ENCODE measurements around the gene PSMD13. TPM values are rescaled to one million over a fixed set of nuclear protein-coding genes. Genes with fewer than 3 reads are reported as not detected.
"Not testable (repeated sequence)": the region's sequence is repeated elsewhere in the genome, so short reads cannot be mapped to it uniquely, and the experiment has no call there.

Gene PSMD13
- polyA plus RNA-seq, 1 donor (not counting 4 experiments of a cell fraction or from before 2014, with no cell fraction given): 184 TPM

- FAIRE-seq: no peak
- dilution Hi-C loops (cut with MboI; ENCODE audit: extremely low pct_ligation_motif_present, low sequenced_read_pairs): no loop called here
Measured at GRCh38 chr11:217704-218103, 19.1 kb upstream of the PSMD13 start.

GRCh38 chr11:218815-219593, 17.8 kb upstream of the PSMD13 start:
- H3K9ac ChIP-seq (ENCODE audit: control insufficient read depth, extremely low read depth, insufficient read depth, low read length): no peak overlapping the region
- H3K4me1 ChIP-seq (ENCODE audit: control insufficient read depth, extremely low read depth, insufficient read depth, low read length): peaks cover 7% of the 10 kb centered on the region
- H4K20me1 ChIP-seq (ENCODE audit: control insufficient read depth, extremely low read depth, insufficient read depth, low read length): peaks cover 3% of the 10 kb centered on the region
- H3K9me3 ChIP-seq (ENCODE audit: control insufficient read depth, low read depth, low read length): no peaks in the 10 kb centered on the region
- H2AFZ ChIP-seq (ENCODE audit: control insufficient read depth, low read length): no peak overlapping the region
- no peaks in the 10 kb centered on the region for H3K79me2 ChIP-seq (ENCODE audit: control insufficient read depth, insufficient read depth, low read length)
- dilution Hi-C loops (cut with MboI; ENCODE audit: extremely low pct_ligation_motif_present, low sequenced_read_pairs): no loop called here
- TF ChIP-seq EZH2 (IDR thresholded peaks at IDR 0.05; ENCODE audit: low read length) (no peak), CTCF (optimal IDR thresholded peaks at IDR 0.05 in 1 of 3, IDR thresholded peaks at IDR 0.05 in 1 of 3, conservative IDR thresholded peaks at IDR 0.05 in 1 of 3; ENCODE audit: extremely low read depth in 1 of 3, insufficient read depth in 2 of 3, low read length in 3 of 3) (no peak)
- FAIRE-seq (no peak), DNase-seq (ENCODE audit: low read depth, low spot score) (no peak)
- no peak overlapping the region for H3K4me2 ChIP-seq (ENCODE audit: control insufficient read depth, extremely low read depth, insufficient read depth, low read depth, low read length)
- H3K4me3 ChIP-seq (ENCODE audit: control insufficient read depth in 2 of 3, extremely low read depth in 1 of 3, insufficient read depth in 2 of 3, low read depth in 1 of 3, low read length in 3 of 3): no peak overlapping the region
- no peaks in the 10 kb centered on the region for H3K27me3 ChIP-seq (ENCODE audit: control insufficient read depth, extremely low read depth, insufficient read depth, low read length)
- H3K9me1 ChIP-seq (ENCODE audit: control insufficient read depth, extremely low read depth, insufficient read depth, low read length): no peaks in the 10 kb centered on the region
- peaks cover 11 to 20% of the 10 kb centered on the region in 2 experiments for H3K36me3 ChIP-seq (ENCODE audit: control insufficient read depth in 2 of 2, extremely low read depth in 1 of 2, insufficient read depth in 2 of 2, low read length in 2 of 2)
- no peak overlapping the region for H3K27ac ChIP-seq (ENCODE audit: control insufficient read depth, insufficient read depth, low read length)

More at GRCh38 chr11:217704-218103, 19.1 kb upstream of the PSMD13 start:
- H3K9me3 ChIP-seq (ENCODE audit: control insufficient read depth, low read depth, low read length): no peaks in the 10 kb centered on the region
- H4K20me1 ChIP-seq (ENCODE audit: control insufficient read depth, extremely low read depth, insufficient read depth, low read length): peaks cover 3% of the 10 kb centered on the region
- TF ChIP-seq CTCF (optimal IDR thresholded peaks at IDR 0.05 in 1 of 3, IDR thresholded peaks at IDR 0.05 in 1 of 3, conservative IDR thresholded peaks at IDR 0.05 in 1 of 3; ENCODE audit: extremely low read depth in 1 of 3, insufficient read depth in 2 of 3, low read length in 3 of 3): no peak
- TF ChIP-seq EZH2 (IDR thresholded peaks at IDR 0.05; ENCODE audit: low read length): no peak
- no peak overlapping the region for H3K4me3 ChIP-seq (ENCODE audit: control insufficient read depth in 2 of 3, extremely low read depth in 1 of 3, insufficient read depth in 2 of 3, low read depth in 1 of 3, low read length in 3 of 3)
- peaks cover 5% of the 10 kb centered on the region for H3K4me1 ChIP-seq (ENCODE audit: control insufficient read depth, extremely low read depth, insufficient read depth, low read length)
- H3K79me2 ChIP-seq (ENCODE audit: control insufficient read depth, insufficient read depth, low read length): peaks cover 4% of the 10 kb centered on the region
- H3K27me3 ChIP-seq (ENCODE audit: control insufficient read depth, extremely low read depth, insufficient read depth, low read length): no peaks in the 10 kb centered on the region
- no peak for DNase-seq (ENCODE audit: low read depth, low spot score)
- no peak overlapping the region for H2AFZ ChIP-seq (ENCODE audit: control insufficient read depth, low read length)
- H3K27ac ChIP-seq (ENCODE audit: control insufficient read depth, insufficient read depth, low read length): no peak overlapping the region
- H3K4me2 ChIP-seq (ENCODE audit: control insufficient read depth, extremely low read depth, insufficient read depth, low read depth, low read length): no peak overlapping the region
- peaks cover 20 to 31% of the 10 kb centered on the region in 2 experiments for H3K36me3 ChIP-seq (ENCODE audit: control insufficient read depth in 2 of 2, extremely low read depth in 1 of 2, insufficient read depth in 2 of 2, low read length in 2 of 2)
- H3K9me1 ChIP-seq (ENCODE audit: control insufficient read depth, extremely low read depth, insufficient read depth, low read length): no peaks in the 10 kb centered on the region
- no peak overlapping the region for H3K9ac ChIP-seq (ENCODE audit: control insufficient read depth, extremely low read depth, insufficient read depth, low read length)

DNA sequence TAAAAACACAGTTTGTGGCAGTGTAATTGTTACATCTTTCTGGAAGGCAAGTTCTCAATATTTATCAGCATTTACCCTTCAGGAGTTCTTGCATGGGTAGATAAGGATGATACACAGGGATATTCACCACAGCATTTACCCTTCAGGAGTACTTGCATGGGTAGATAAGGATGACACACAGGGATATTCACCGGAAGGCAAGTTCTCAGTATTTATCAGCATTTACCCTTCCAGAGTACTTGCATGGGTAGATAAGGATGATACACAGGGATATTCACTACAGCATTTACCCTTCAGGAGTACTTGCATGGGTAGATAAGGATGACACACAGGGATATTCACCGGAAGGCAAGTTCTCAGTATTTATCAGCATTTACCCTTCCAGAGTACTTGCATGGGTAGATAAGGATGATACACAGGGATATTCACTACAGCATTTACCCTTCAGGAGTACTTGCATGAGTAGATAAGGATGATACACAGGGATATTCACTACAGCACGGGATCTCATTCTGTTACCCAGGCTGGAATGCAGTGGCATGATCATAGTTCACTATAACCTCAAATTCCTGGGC, 16.0 kb upstream of the PSMD13 start:
- H3K9ac ChIP-seq (ENCODE audit: control insufficient read depth, extremely low read depth, insufficient read depth, low read length); H3K4me2 ChIP-seq (ENCODE audit: control insufficient read depth, extremely low read depth, insufficient read depth, low read depth, low read length); DNase-seq (ENCODE audit: low read depth, low spot score); H3K9me1 ChIP-seq (ENCODE audit: control insufficient read depth, extremely low read depth, insufficient read depth, low read length); H3K4me3 ChIP-seq (ENCODE audit: control insufficient read depth in 2 of 3, extremely low read depth in 1 of 3, insufficient read depth in 2 of 3, low read depth in 1 of 3, low read length in 3 of 3); H3K9me3 ChIP-seq (ENCODE audit: control insufficient read depth, low read depth, low read length); FAIRE-seq; H3K27ac ChIP-seq (ENCODE audit: control insufficient read depth, insufficient read depth, low read length); H3K79me2 ChIP-seq (ENCODE audit: control insufficient read depth, insufficient read depth, low read length); H4K20me1 ChIP-seq (ENCODE audit: control insufficient read depth, extremely low read depth, insufficient read depth, low read length); H2AFZ ChIP-seq (ENCODE audit: control insufficient read depth, low read length); H3K27me3 ChIP-seq (ENCODE audit: control insufficient read depth, extremely low read depth, insufficient read depth, low read length); H3K4me1 ChIP-seq (ENCODE audit: control insufficient read depth, extremely low read depth, insufficient read depth, low read length); H3K36me3 ChIP-seq (ENCODE audit: control insufficient read depth in 2 of 2, extremely low read depth in 1 of 2, insufficient read depth in 2 of 2, low read length in 2 of 2); dilution Hi-C loops (cut with MboI; ENCODE audit: extremely low pct_ligation_motif_present, low sequenced_read_pairs): not testable (repeated sequence)

Data from keratinocyte (primary cell).